Activated CD4-positive, alpha-beta T cell treated with anti-CD3 and anti-CD28 coated beads, Interleukin-2, amount 50 U/mL, for 48 hours (primary cell): ENCODE data around the gene PCBP3.
"Not testable (repeated sequence)": the region's sequence is repeated elsewhere in the genome, so short reads cannot be mapped to it uniquely, and the experiment has no call there.

Source experiments
- DNase-seq, 2 experiments: peaks; one replicate each; pipeline ENCODE4 v3.0.0-alpha.2; 2020

The PCBP3 gene

GRCh38 chr21:45954921-45955320 is 311.4 kb downstream of the PCBP3 start:
- no peak for DNase-seq

DNA sequence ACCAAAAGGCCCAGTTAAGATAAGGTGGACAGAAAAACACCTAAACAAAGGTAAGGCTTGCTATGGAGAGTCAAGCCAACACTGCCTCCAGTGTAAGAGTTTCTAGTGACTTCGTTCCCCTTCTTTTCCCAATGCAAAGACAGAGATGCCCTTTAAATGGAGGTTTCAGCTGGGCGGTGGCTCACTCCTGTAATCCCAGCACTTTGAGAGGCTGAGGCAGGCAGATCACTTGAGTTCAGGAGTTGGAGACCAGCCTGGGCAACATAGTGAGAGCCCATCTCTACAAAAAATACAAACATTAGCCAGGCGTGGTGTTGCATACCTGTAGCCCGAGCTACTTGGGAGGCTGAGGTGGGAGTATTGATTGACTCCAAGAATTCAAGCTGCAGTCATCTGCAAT is 314.0 kb downstream of the PCBP3 start:
- no peak for DNase-seq

DNA sequence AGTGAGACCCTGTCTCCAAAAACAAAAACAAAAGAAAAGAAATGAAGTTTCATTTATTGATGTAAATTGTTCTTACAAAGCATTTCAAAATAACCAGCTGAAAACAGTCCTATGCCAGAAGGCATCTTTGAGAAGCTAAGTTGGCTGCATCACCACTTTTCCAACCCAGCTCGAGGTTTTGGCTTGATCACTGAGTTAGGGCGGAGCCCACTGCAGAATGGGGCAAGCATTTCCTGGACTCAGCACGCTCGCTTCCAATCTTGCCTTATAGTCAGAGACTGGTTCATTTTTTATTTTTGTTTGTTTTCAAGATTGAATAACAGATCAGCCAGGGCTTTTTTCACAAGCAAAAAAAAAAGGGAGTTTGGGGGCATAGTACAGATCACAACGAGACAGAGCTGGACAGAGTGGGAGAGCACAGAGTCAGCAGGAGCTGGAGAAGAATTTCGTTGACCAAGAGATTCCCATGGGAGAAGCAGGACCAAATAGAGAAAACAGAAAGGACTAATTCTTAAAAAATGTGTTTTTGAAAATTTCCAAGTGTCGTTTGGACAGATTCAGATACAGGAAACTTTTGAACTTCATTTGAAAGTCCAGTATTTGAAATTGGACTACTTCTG is 314.6 kb downstream of the PCBP3 start:
- no peak for DNase-seq

GRCh38 chr21:45959182-45959581 is 315.7 kb downstream of the PCBP3 start:
- no peak for DNase-seq

DNA sequence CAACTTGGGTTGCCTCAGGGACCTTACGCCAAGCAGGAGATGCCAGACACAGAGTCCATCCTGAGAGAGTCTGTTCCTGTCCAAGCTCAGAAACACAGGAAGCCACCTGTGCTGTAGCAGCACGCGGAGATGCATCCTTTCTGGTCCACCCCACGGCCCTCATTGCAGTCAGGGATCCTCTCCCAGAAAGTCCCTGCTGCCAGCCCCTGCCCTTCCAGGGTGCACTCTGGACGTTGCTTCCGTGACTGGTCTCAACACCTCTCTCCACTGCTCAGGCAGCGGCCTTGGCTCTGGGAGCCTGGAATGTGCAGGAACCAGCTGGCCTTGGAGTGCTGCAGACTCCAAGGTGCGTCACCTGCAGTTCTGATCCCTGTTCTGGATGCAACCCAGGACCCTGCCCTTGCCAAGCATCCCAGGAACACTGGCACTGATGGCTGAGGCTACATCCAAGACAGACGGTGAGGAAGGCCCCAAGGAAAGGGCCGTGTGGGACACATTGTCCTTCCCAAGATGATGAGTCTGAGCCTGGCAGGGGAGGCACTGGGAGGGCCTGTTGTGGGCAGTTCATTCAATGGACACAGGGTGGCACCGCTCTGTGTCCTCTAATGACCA is 316.4 kb downstream of the PCBP3 start:
- DNase-seq = no peak

GRCh38 chr21:45961408-45961807 is 317.9 kb downstream of the PCBP3 start:
- not testable (repeated sequence) for DNase-seq

DNA sequence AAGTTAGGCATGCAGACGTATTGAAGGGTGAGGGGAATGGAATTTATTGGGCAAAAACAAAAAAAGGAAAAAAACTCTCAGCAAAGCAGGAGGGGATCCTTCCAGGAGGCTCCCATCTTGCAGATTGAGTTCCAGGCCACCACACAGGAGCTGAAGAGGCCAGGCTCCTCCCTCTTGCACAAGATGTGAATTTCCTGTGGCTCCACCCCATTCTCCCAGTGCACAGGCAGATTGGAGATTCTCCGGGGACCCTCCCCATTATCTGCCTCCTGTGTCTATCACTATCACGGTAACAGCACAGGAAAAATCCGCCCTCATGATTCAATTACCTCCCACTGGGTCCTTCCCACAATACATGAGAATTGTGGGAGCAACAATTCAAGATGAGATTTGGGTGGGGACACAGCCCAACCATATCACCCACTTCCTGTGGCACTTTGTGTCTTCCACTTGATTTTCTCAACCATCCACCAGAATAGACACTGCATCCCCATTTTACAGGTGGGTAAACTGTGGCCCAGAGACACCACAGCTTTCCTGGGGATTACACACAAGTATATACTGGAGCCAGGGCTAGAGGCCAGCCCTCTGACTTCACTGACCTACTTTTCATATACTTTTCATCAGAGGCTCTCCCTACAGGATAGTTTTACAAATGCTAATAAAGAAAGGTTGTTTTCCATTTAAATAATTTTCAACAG is 319.2 kb downstream of the PCBP3 start:
- DNase-seq = no peak

GRCh38 chr21:45963232-45963570 is 319.7 kb downstream of the PCBP3 start:
- DNase-seq = no peak

GRCh38 chr21:45964649-45965048 is 321.1 kb downstream of the PCBP3 start:
- no peak for DNase-seq

- DNase-seq = no peak
Measured at GRCh38 chr21:45965084-45965809, 321.7 kb downstream of the PCBP3 start.

GRCh38 chr21:45966791-45967394 is 323.4 kb downstream of the PCBP3 start:
- DNase-seq = no peak

DNA sequence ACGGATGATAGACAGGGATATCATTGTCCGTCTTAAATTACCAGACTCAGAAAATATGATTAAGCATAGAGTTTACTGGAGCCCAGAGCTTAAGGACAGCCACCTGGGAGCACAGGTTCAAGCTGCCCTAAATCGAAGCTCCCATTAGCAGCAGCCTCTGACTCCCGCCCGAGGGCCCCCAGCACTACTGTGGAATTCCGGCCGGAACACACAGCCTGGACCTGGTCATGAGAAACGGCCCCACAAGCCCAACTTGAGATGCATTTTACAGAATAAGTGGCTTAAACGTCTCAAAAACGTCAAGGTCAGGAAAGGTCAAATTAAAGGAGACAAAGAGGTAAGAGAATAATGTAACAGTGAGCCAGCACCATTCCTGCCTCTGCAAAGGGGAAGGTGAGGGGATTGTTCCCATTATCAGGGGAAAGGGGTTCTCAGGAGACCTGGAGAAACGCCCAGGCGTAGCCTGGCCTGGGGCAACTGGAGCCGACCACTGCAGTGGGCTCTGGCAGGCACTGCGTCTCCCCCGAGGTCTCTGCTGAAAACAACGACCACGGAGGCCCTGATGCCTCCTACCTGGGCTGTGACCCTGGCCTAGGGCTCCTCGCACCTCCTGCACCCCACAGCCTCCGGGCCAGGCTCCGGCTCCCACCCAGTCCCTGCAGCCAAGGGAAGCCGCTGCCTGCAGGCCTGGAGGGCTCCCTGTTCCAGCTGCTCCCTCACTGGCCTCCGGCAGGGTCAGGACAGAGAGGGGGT is 326.6 kb downstream of the PCBP3 start:
- no peak for DNase-seq

DNA sequence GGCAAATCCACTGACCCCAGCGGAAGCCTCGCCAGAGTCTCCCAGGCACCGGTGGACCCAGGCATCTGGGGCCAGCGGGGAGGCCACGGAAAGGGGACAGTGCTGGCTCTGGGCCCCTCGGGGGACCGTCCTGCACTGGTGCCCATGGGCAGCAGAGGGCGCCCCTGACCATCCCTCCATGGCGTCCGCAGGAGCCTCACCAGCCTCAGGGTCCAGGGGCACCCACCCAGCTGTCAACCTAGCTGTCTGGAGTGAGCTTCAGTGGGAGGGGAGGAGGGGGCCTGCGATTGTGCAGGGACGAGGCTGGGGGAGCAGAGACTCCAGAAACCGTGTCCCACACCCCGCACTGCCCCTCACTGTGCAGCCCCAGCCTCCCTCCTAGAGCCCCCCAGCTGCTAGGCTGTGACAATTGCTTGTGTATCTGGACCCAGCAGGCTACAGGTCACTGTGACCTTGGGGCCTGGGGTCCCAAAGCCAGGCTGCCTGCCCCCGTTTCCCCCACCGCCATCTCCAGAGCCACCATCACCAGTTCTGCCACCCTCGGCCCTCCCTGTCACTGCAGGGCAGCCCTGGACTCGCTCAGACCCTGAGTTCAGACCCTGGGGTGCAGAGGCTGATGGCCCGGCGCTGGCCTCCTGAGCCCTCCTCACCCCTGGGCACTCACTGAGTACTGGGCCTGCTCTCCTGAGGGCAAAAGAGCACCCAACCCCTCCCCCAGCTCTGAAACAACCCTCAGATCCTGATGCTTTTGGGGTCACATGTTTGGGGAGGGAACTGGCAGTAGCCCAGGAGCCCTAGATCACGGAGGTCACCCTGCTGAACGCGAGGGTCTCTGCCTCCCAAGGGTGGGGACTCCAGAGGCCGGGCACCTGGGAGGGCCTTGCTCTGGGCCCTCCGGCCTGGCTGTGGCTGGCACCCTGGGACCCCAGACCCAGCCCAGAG is 327.4 kb downstream of the PCBP3 start:
- peak; percentile 61 to 70 for DNase-seq

DNA sequence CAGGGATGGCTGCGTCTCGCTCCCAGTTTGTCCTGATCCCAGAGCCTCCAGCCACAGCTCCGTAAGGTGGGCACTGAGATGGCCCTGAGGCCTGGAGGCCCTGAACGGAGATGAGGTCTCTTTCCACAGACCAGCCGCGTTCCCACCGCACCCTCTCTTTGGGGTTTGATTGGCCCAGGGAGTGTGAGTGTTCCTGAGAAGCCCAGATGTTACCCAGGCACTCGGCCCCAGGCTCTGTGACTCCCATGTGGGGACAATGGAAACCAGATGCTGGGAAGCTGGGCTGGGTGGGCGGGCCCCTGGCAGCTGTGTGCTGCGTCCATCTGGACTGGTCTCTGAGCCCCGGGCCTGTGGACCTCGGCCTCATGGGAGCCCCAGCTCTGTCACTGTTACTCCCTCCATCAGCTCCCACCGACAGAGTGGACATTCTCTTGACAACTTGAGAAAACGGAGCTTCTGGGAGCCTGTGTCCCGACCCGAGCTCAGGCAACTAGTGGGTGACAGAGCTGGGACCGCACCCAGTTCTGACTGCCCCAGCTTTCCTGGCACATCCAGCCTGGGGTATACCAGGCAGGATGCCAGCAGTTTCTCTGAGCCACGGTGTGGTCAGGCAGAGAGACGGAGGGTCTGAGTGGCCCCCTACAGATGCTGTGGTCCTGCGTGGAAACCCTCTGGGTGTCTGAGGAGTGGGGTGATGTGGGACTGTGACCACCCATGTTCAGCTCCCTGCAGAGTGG is 328.3 kb downstream of the PCBP3 start:
- DNase-seq = no peak

DNA sequence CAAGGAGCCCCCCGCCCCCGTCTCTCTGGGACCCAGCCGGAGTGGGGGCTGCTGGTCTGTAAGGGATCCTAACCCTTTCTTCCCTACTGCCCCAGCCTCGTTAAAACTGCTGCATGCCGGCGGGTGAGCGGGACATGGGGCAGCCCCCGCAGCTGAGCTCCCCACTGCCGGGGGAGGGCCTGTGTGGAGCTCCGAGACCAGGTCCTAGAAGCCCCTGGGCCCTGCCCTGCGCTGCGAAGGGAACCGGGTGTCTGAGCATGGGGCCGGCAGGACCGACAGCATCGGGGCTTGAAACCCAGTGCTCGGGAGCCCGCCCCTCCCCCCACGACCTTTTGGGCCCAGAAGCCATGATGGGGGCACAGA is 328.8 kb downstream of the PCBP3 start:
- no peak for DNase-seq

- no peak for DNase-seq
Measured at GRCh38 chr21:45972716-45973474, 329.4 kb downstream of the PCBP3 start.

DNA sequence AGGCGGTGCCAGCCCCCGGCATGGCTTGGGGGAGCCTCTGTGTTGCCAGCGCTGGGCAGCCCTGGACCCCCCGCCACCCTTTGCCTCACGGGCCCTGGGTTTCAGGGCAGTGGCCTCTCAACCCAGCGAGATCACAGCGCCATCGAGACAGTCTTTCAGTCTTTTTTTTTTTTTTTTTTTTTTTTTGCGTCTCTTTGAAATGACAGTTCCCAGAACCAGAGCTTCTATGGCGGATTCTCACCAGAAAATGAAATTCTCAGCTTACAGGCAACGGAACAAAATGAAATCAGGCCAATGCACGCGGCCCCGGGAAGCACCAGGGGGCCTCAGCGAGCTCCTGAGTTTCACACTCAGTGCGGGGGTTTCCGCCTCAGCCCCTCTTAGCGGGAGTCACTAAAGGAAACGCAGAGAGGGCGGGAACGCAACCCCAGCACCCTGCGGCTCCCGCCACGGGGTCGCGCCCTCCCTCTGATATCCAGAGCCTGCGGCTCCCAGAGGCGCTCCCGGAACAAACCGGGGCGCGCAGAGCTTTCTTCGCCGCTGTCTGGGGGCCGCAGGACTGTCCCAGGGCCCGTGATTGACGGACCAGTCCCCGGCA is 330.0 kb downstream of the PCBP3 start:
- DNase-seq = peak; percentile 79 to 82

DNA sequence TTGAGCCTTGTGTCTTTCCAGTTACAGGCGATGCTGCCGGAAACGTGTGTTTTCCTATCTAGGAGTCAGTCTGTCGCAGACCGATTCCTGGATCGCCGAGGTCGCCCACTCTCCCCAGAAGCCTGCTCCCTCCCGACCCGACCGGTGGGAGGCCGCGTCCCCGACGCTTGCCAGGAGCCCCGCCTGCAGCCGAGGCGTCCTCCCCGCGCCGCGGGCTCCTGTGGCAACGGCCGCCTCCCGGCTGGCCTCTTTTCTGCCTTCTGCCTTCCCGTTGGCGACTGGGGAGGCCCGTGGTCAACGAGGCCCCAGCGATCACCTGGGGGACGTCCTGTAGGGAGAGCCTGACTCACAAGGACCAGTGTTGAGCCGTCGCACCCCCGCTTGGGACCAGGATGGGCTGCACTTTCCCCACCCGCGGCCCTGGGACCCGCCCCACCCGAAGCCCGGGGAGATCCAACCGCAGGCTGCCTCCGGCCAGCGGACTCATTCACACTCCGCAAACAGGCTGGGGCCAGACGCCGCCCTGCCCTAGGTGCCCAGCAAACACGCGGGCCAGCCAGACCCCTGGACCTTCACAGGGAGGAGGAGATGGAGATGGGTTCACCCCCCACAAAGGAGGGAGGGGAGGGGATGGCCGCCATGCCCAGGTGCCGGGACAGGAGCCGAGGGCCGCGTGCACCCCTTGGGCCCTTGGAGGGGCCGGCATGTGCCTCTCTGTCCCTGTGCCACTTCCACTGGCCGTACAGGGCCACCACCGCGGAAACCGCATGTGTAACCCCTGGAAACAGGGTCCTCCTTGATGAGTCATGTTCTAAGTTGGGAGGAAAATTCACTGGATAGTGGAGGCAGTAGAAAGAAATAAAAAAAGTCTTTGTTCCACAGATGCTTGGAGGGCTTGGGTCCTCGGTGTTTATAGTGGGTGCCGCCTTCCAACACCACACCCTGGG is 330.8 kb downstream of the PCBP3 start:
- DNase-seq = no peak
